ENCODE measurements around the gene GRP. TPM values are rescaled to one million over a fixed set of nuclear protein-coding genes. Genes with fewer than 3 reads are reported as not detected.

Gene GRP
- total and polyA plus RNA-seq, 4 donors, result not detected

GRCh38 chr18:59222341-59222740, 2.4 kb downstream of the GRP start:
- no peak for TF ChIP-seq FOXA2 (IDR thresholded peaks at IDR 0.05)
- TF ChIP-seq HNF4A (conservative IDR thresholded peaks at IDR 0.05), result no peak
- TF ChIP-seq GABPA (IDR thresholded peaks at IDR 0.05 in 1 of 2, conservative IDR thresholded peaks at IDR 0.05 in 1 of 2), result no peak
- TF ChIP-seq RAD21 (IDR thresholded peaks at IDR 0.05), result no peak
- TF ChIP-seq ZBTB33 (IDR thresholded peaks at IDR 0.05), result no peak
- no peak for TF ChIP-seq JUND (IDR thresholded peaks at IDR 0.05)
- TF ChIP-seq CTCF (IDR thresholded peaks at IDR 0.05; ENCODE audit: low read depth, low read length, missing input control), result no peak
- no peak for TF ChIP-seq EGR1 (IDR thresholded peaks at IDR 0.05; ENCODE audit: low read depth in 2 of 2)
- no peak for TF ChIP-seq MAX (IDR thresholded peaks at IDR 0.05)
- TF ChIP-seq RXRA (IDR thresholded peaks at IDR 0.05), result no peak
- no peak for TF ChIP-seq TAF1 (conservative IDR thresholded peaks at IDR 0.05)
- TF ChIP-seq HNF4G (IDR thresholded peaks at IDR 0.05), result no peak
- TF ChIP-seq SP1 (IDR thresholded peaks at IDR 0.05), result no peak
- no peak for DNase-seq (ENCODE audit: low spot score)
- H3K9me3 ChIP-seq (ENCODE audit: control insufficient read depth in 4 of 4, low read length in 3 of 4), result no peaks in the 10 kb centered on the region
- no peak overlapping the region for H3K27ac ChIP-seq (ENCODE audit: low read depth in 1 of 2, low read length in 2 of 2)
- H3K27me3 ChIP-seq (ENCODE audit: control insufficient read depth in 4 of 4, insufficient read depth in 4 of 4, low read length in 3 of 4), result peaks cover 0 to 9% (median 3%) of the 10 kb centered on the region in 4 donors
- H3K36me3 ChIP-seq (ENCODE audit: control insufficient read depth in 4 of 4, insufficient read depth in 3 of 4, low read depth in 1 of 4, low read length in 3 of 4), result no peaks in the 10 kb centered on the region
- H3K9ac ChIP-seq (ENCODE audit: low read depth in 1 of 2, low read length in 2 of 2), result no peak overlapping the region
- no peak overlapping the region for H3K4me3 ChIP-seq (ENCODE audit: low read depth in 1 of 3, low read length in 3 of 3)
- WGBS, result 63% methylated on average over 2 of the region's 2 CpGs
- peaks cover 2 to 10% (median 3%) of the 10 kb centered on the region in 4 donors for H3K4me1 ChIP-seq (ENCODE audit: control insufficient read depth in 4 of 4, insufficient read depth in 4 of 4, low read length in 3 of 4)

- H3K9ac ChIP-seq (ENCODE audit: low read depth in 1 of 2, low read length in 2 of 2), result no peak overlapping the region
Observed at GRCh38 chr18:59228351-59228750, 8.4 kb downstream of the GRP start.

More at GRCh38 chr18:59228351-59228750, 8.4 kb downstream of the GRP start:
- Histone ChIP-seq H3K36me3 (ENCODE audit: control insufficient read depth in 4 of 4, insufficient read depth in 3 of 4, low read depth in 1 of 4, low read length in 3 of 4) (no peaks in the 10 kb centered on the region), H3K4me3 (ENCODE audit: low read depth in 1 of 3, low read length in 3 of 3) (no peak overlapping the region), H3K27ac (ENCODE audit: low read depth in 1 of 2, low read length in 2 of 2) (no peak overlapping the region), H3K4me1 (ENCODE audit: control insufficient read depth in 4 of 4, insufficient read depth in 4 of 4, low read length in 3 of 4) (no peaks in the 10 kb centered on the region), H3K27me3 (ENCODE audit: control insufficient read depth in 4 of 4, insufficient read depth in 4 of 4, low read length in 3 of 4) (peaks cover 0 to 2% (median 0%) of the 10 kb centered on the region in 4 donors), H3K9me3 (ENCODE audit: control insufficient read depth in 4 of 4, low read length in 3 of 4) (no peaks in the 10 kb centered on the region)
- TF ChIP-seq FOXA1 (IDR thresholded peaks at IDR 0.05) (no peak), TAF1 (conservative IDR thresholded peaks at IDR 0.05) (no peak), ATF3 (IDR thresholded peaks at IDR 0.05) (no peak), YY1 (IDR thresholded peaks at IDR 0.05) (no peak), EGR1 (IDR thresholded peaks at IDR 0.05; ENCODE audit: low read depth in 2 of 2) (no peak), MAX (IDR thresholded peaks at IDR 0.05) (no peak), JUND (IDR thresholded peaks at IDR 0.05) (no peak), RAD21 (IDR thresholded peaks at IDR 0.05) (no peak), HNF4G (IDR thresholded peaks at IDR 0.05) (no peak), ZBTB33 (IDR thresholded peaks at IDR 0.05) (no peak), FOXA2 (IDR thresholded peaks at IDR 0.05) (no peak), CTCF (IDR thresholded peaks at IDR 0.05; ENCODE audit: low read depth, low read length, missing input control) (no peak), REST (IDR thresholded peaks at IDR 0.05) (no peak), SP1 (IDR thresholded peaks at IDR 0.05) (no peak), RXRA (IDR thresholded peaks at IDR 0.05) (no peak)
- 52% methylated on average over 1 of the region's 1 CpG for WGBS
- no peak for DNase-seq (ENCODE audit: low spot score)
